ENCODE measurements around the gene CES4A. TPM values are rescaled to one million over a fixed set of nuclear protein-coding genes. Genes with fewer than 3 reads are reported as not detected.

The CES4A gene
- total RNA-seq, 1 experiment from 2014 or later, result 1.9 TPM

DNA sequence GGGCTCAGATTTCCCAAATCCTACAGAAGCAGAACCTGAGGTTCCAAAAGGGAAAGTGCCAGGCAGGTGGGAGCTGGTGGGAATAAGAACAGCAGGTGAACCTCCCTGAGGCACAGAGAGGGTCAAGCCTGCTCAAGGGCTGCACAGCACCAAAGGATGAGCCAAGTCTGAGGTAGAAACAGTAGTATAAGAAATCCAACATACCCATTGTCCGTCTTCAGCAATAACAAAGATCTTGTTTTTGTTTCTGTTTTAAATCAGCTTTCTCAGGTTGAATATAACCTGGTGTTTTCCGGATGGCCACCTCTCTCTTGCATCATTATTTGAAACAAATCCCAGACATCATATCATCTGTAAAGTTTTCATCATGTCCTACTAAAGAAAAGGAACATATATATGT lies 38.0 kb upstream of the CES4A start:
- no CpG with 5 or more reads among the region's 2 CpGs for WGBS (ENCODE audit: extremely low coverage, insufficient read length, low lambda C conversion rate)
- peaks cover 14% of the 10 kb centered on the region; the same call in 1 of the 2 replicates for H3K27me3 ChIP-seq (ENCODE audit: insufficient read depth, low read length)
- H4K5ac ChIP-seq (ENCODE audit: insufficient read length, low read depth, low read length), result no peak overlapping the region
- Mint-ChIP-seq H3K36me3 (ENCODE audit: insufficient read depth in 1 of 3, low read depth in 3 of 3) (peaks cover 0 to 8% (median 6%) of the 10 kb centered on the region in 3 experiments; a peak in 4 of 7 replicates), H3K4me1 (peaks cover 11 to 13% of the 10 kb centered on the region in 2 experiments), H3K4me3 (no peak overlapping the region), H3K9me3 (peaks cover 6 to 8% of the 10 kb centered on the region in 2 experiments; a peak in 3 of 5 replicates), H3K27ac (no peak overlapping the region), H3K27me3 (ENCODE audit: low read depth) (peaks cover 8% of the 10 kb centered on the region)
- DNase-seq, result no peak
- no peak overlapping the region for H3K56ac ChIP-seq (ENCODE audit: insufficient read length, low read depth, low read length)
- H2BK15ac ChIP-seq (ENCODE audit: low read depth, low read length), result no peak overlapping the region
- H2BK120ac ChIP-seq (ENCODE audit: low read depth, low read length, poor library complexity, severe bottlenecking), result no peak overlapping the region
- no peak for TF ChIP-seq CTCF (conservative IDR thresholded peaks at IDR 0.05)
- no peak overlapping the region for H2AK5ac ChIP-seq (ENCODE audit: insufficient read length, low read length)
- no peak overlapping the region for H2AFZ ChIP-seq (ENCODE audit: low read length)
- no peak overlapping the region for H2BK5ac ChIP-seq (ENCODE audit: insufficient read length, low read length)
- no peak overlapping the region for H3K18ac ChIP-seq (ENCODE audit: insufficient read length, low read depth, low read length)
- no peak overlapping the region for H4K91ac ChIP-seq (ENCODE audit: insufficient read length, low read depth, low read length)
- no peak overlapping the region for H2BK12ac ChIP-seq (ENCODE audit: insufficient read length, low read depth, low read length)
- no peak overlapping the region for H3K4me2 ChIP-seq (ENCODE audit: insufficient read depth, insufficient read length, low read length)
- H3K9ac ChIP-seq (ENCODE audit: extremely low read depth, insufficient read length, low read length), result no peak overlapping the region
- no peak overlapping the region for H3K23ac ChIP-seq (ENCODE audit: insufficient read length, low read depth, low read length)
- H3K4ac ChIP-seq (ENCODE audit: low read depth, low read length), result no peak overlapping the region
- no peaks in the 10 kb centered on the region for H4K20me1 ChIP-seq (ENCODE audit: control insufficient read depth, insufficient read depth, insufficient read length)
- H3K9me3 ChIP-seq (ENCODE audit: control insufficient read depth, low read depth, low read length), result no peaks in the 10 kb centered on the region
- H3K4me1 ChIP-seq (ENCODE audit: insufficient read depth, low read length), result no peaks in the 10 kb centered on the region
- H3K79me1 ChIP-seq (ENCODE audit: insufficient read depth, low read depth, low read length, poor library complexity, severe bottlenecking), result no peaks in the 10 kb centered on the region
- H3T11ph ChIP-seq (ENCODE audit: low read length), result no peak overlapping the region
- H2BK20ac ChIP-seq (ENCODE audit: low read depth, low read length, poor library complexity, severe bottlenecking), result no peak overlapping the region
- H3K79me2 ChIP-seq (ENCODE audit: insufficient read depth, low read length), result no peaks in the 10 kb centered on the region
- no peak overlapping the region for H3K14ac ChIP-seq (ENCODE audit: insufficient read depth, low read length)
- H3K23me2 ChIP-seq (ENCODE audit: insufficient read length, low read depth, low read length, poor library complexity, severe bottlenecking), result no peaks in the 10 kb centered on the region
- H3K27ac ChIP-seq (ENCODE audit: insufficient read length, low read depth, low read length), result no peak overlapping the region
- no peak overlapping the region for H4K8ac ChIP-seq (replicated peaks; ENCODE audit: insufficient read length, low read depth, low read length)

All from H9 (cell line).